ENCODE measurements around the gene TGFBR3.

The TGFBR3 gene

GRCh38 chr1:91718368-91718767 is 167.6 kb downstream of the TGFBR3 start:
- TF ChIP-seq, protein P1, sequence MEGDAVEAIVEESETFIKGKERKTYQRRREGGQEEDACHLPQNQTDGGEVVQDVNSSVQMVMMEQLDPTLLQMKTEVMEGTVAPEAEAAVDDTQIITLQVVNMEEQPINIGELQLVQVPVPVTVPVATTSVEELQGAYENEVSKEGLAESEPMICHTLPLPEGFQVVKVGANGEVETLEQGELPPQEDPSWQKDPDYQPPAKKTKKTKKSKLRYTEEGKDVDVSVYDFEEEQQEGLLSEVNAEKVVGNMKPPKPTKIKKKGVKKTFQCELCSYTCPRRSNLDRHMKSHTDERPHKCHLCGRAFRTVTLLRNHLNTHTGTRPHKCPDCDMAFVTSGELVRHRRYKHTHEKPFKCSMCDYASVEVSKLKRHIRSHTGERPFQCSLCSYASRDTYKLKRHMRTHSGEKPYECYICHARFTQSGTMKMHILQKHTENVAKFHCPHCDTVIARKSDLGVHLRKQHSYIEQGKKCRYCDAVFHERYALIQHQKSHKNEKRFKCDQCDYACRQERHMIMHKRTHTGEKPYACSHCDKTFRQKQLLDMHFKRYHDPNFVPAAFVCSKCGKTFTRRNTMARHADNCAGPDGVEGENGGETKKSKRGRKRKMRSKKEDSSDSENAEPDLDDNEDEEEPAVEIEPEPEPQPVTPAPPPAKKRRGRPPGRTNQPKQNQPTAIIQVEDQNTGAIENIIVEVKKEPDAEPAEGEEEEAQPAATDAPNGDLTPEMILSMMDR (IDR thresholded peaks at IDR 0.05; ENCODE audit: control insufficient read depth, insufficient read depth, low read depth, low read length, missing control alignments): no peak
- DNase-seq (ENCODE audit: low read depth): no peak
- no peak overlapping the region for H3K4me3 ChIP-seq (ENCODE audit: control insufficient read depth, low read depth, low read length)

DNA sequence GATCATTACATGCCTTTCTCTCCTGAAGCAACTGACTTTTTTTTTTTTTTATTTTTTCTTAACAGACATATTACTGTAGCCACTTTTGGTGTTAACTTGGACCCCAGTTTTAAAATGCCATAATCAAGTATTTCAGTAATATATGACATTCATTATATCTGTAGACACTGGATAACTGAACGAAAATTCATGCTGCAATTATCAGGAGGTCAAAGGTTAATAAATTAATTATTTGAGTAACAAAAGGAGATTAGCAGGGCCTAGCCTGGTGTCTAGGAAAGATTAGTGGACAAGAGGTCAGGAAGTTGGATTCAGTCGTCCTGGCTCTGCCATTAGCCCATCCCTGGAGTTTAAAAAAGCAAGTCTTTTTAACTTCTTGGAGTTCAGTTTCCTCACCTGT is 168.1 kb downstream of the TGFBR3 start:
- TF ChIP-seq, protein P1 (IDR thresholded peaks at IDR 0.05; ENCODE audit: control insufficient read depth, insufficient read depth, low read depth, low read length, missing control alignments): no peak
- H3K4me3 ChIP-seq (ENCODE audit: control insufficient read depth, low read depth, low read length): no peak overlapping the region
- no peak for DNase-seq (ENCODE audit: low read depth)

DNA sequence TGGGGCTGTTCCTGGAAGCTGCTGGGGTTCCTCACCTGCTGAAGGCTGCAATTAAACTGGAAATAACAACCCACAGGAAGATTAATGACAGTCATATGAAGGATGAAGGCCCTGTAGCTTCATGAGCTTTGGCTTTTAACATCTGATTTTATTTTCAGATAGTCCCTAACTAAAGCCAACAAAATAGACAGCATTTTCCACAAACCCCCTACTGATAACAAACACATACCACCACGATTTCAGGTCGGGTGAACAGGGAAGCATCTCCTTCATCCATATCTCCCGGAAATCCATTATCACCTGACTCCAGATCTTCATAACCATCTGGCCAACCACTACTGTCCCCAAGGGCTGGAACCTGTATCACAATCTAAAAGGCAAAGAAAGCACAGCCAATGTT is 169.6 kb downstream of the TGFBR3 start:
- TF ChIP-seq, protein P1 (IDR thresholded peaks at IDR 0.05; ENCODE audit: control insufficient read depth, insufficient read depth, low read depth, low read length, missing control alignments): no peak
- no peak for DNase-seq (ENCODE audit: low read depth)
- H3K4me3 ChIP-seq (ENCODE audit: control insufficient read depth, low read depth, low read length): no peak overlapping the region

- TF ChIP-seq, protein P1 (IDR thresholded peaks at IDR 0.05; ENCODE audit: control insufficient read depth, insufficient read depth, low read depth, low read length, missing control alignments): no peak
- no peak for DNase-seq (ENCODE audit: low read depth)
- H3K4me3 ChIP-seq (ENCODE audit: control insufficient read depth, low read depth, low read length): no peak overlapping the region
Observed at GRCh38 chr1:91715416-91716000, 170.4 kb downstream of the TGFBR3 start.

DNA sequence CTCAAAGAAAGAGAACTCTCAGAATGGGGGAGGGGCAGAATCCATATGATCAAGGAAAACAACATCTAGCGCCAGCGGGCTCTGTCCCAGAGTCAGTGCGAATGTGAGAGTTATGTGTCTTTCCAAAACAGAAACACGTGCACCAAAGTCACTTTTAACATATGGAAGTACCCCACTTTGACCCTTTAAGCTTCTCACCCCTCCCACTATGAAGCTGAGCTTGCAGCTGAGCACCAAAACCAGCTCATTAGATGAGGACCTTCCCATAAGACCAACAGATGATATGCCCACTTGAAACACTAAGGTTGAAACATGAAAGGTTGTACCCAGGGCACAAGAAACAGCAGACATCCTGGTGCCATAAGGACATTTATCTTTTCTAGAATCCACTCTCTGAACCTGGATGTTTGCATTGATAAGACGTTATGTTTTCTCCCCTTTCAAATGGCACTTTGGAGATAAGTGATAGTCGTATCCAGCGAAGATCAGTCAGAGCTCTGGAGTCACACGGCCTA is 171.0 kb downstream of the TGFBR3 start:
- no peak overlapping the region for H3K4me3 ChIP-seq (ENCODE audit: control insufficient read depth, low read depth, low read length)
- DNase-seq (ENCODE audit: low read depth): no peak
- TF ChIP-seq, protein P1 (IDR thresholded peaks at IDR 0.05; ENCODE audit: control insufficient read depth, insufficient read depth, low read depth, low read length, missing control alignments): no peak

- no peak overlapping the region for H3K4me3 ChIP-seq (ENCODE audit: control insufficient read depth, low read depth, low read length)
- TF ChIP-seq, protein P1 (IDR thresholded peaks at IDR 0.05; ENCODE audit: control insufficient read depth, insufficient read depth, low read depth, low read length, missing control alignments): no peak
- no peak for DNase-seq (ENCODE audit: low read depth)
Observed at GRCh38 chr1:91712981-91713841, 172.7 kb downstream of the TGFBR3 start.

Measured in AG09309 (cell line).